ENCODE results near the gene KLHL5. TPM values are rescaled to one million over a fixed set of nuclear protein-coding genes. Genes with fewer than 3 reads are reported as not detected.

KLHL5 gene
- total RNA-seq, 1 donor from 2014 or later = 0.75 TPM

DNA sequence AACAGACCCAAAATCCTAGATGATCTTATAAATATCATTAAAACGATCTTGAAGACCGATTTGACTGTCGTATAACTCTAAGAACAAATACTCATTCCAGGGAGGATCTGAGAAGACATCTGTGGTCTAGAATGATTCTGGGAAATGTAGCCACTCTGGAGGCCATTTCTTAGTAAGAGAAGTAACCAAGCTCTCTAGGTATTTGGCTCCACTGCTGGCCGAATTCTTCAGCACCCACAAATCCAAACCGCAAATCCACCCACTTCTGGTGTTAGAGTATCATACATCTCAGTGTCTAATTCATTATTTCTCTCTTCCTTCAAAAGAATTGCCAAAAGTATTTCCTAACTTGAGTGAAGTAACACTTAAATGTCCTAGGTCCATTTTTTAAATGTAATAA lies 23.9 kb downstream of the KLHL5 start:
- Histone ChIP-seq H3K4me1 (no peaks in the 10 kb centered on the region), H3K4me3 (no peak overlapping the region), H3K9me3 (no peaks in the 10 kb centered on the region), H3K27me3 (no peaks in the 10 kb centered on the region), H3K36me3 (peaks cover 4 to 12% of the 10 kb centered on the region in 2 donors), H3K27ac (no peak overlapping the region)
- no peak for DNase-seq (ENCODE audit: low spot score in 2 of 2)
- intact Hi-C loops (cut with DNase I) = no loop called here
- no peak for TF ChIP-seq CTCF (IDR thresholded peaks at IDR 0.05)

DNA sequence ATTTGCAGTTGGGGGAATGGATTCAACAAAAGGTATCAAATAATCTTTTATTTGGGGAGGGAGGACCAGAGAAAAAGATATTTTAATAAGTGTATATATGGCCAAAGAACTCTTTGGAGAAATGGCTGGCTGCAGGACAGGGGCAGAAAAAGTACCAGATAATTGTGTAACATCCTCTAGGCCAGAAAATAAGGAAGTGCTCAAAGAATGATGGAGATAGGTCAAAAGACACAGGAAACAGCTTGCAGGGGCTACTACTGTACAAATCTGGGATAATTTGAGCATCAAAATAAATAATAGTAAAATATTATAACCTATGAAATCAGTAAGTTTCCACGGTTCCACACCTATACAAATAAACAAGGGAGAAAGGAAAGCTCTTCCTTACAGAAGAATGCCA lies 34.8 kb downstream of the KLHL5 start:
- no peak overlapping the region for H3K4me3 ChIP-seq
- no peaks in the 10 kb centered on the region for H3K4me1 ChIP-seq
- no peaks in the 10 kb centered on the region for H3K9me3 ChIP-seq
- H3K27ac ChIP-seq = no peak overlapping the region
- intact Hi-C loops (cut with DNase I) = no loop called here
- no peak for TF ChIP-seq CTCF (IDR thresholded peaks at IDR 0.05)
- H3K36me3 ChIP-seq = no peaks in the 10 kb centered on the region
- no peaks in the 10 kb centered on the region for H3K27me3 ChIP-seq
- no peak for DNase-seq (ENCODE audit: low spot score in 2 of 2)

DNA sequence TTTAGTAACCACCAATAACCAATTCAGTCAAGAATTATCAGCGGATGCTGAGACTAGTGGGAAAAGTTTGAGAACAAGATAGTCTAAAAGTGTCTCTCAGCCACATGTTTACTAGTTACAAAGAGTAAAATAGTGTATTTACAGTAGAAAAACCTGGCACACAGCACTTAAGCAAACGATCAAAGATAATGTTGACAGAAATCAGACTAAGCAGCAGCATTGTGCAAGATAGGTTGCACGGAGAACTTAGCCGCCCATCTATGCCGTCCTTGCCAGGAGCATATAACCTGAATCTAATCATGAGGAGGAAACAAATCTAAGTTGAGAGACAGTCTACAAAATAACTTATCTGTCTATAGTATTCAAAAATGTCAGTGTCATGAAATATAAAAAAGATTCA lies 35.3 kb downstream of the KLHL5 start:
- Histone ChIP-seq H3K36me3 (no peaks in the 10 kb centered on the region), H3K9me3 (no peaks in the 10 kb centered on the region), H3K4me3 (no peak overlapping the region), H3K4me1 (no peaks in the 10 kb centered on the region), H3K27me3 (no peaks in the 10 kb centered on the region), H3K27ac (no peak overlapping the region)
- no peak for TF ChIP-seq CTCF (IDR thresholded peaks at IDR 0.05)
- DNase-seq (ENCODE audit: low spot score in 2 of 2) = no peak
- intact Hi-C loops (cut with DNase I) = no loop called here

- TF ChIP-seq CTCF (IDR thresholded peaks at IDR 0.05) = no peak
- no peak for DNase-seq (ENCODE audit: low spot score in 2 of 2)
- Histone ChIP-seq H3K36me3 (peaks cover 0 to 7% of the 10 kb centered on the region in 2 donors), H3K4me3 (no peak overlapping the region), H3K27me3 (no peaks in the 10 kb centered on the region), H3K4me1 (no peaks in the 10 kb centered on the region), H3K9me3 (no peaks in the 10 kb centered on the region), H3K27ac (no peak overlapping the region)
- intact Hi-C loops (cut with DNase I) = no loop called here
These were observed 40.3 kb downstream of the KLHL5 start for GRCh38 chr4:39102297-39102696.

DNA sequence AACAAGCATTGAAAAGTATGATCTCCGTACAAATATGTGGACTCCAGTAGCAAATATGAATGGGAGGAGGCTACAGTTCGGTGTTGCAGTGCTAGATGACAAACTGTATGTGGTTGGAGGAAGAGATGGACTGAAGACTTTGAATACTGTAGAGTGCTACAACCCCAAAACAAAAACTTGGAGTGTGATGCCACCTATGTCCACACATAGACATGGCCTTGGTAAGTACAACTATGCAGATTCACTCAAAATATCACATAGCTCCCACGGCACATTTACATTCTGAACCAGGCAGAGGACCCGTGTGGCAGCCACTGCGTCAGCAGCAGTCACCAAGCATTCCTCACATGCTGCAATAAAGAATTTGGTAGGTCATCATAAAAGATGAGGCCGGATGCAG lies 41.3 kb downstream of the KLHL5 start:
- peaks cover 2 to 7% of the 10 kb centered on the region in 2 donors for H3K36me3 ChIP-seq
- H3K4me3 ChIP-seq = no peak overlapping the region
- no peaks in the 10 kb centered on the region for H3K27me3 ChIP-seq
- H3K9me3 ChIP-seq = no peaks in the 10 kb centered on the region
- H3K27ac ChIP-seq = no peak overlapping the region
- no peaks in the 10 kb centered on the region for H3K4me1 ChIP-seq
- TF ChIP-seq CTCF (IDR thresholded peaks at IDR 0.05) = no peak
- no peak for DNase-seq (ENCODE audit: low spot score in 2 of 2)
- intact Hi-C loops (cut with DNase I) = no loop called here

GRCh38 chr4:39104255-39104654 lies 42.2 kb downstream of the KLHL5 start:
- Histone ChIP-seq H3K27ac (no peak overlapping the region), H3K4me1 (no peaks in the 10 kb centered on the region), H3K9me3 (no peaks in the 10 kb centered on the region), H3K4me3 (no peak overlapping the region), H3K27me3 (no peaks in the 10 kb centered on the region), H3K36me3 (peaks cover 2 to 7% of the 10 kb centered on the region in 2 donors)
- TF ChIP-seq CTCF (IDR thresholded peaks at IDR 0.05) = no peak
- no peak for DNase-seq (ENCODE audit: low spot score in 2 of 2)
- intact Hi-C loops (cut with DNase I) = no loop called here
